KBM-7 (cell line): Measurements from ENCODE around the gene GOLGA6C.
"Not testable (repeated sequence)": the region's sequence is repeated elsewhere in the genome, so short reads cannot be mapped to it uniquely, and the experiment has no call there.

Experiments used
- DNase-seq: peaks from one replicate; pipeline ENCODE4 v3.0.0-alpha.2; 2015
- in situ Hi-C: fragments of 300-500 bp; cut with MboI; formaldehyde crosslinking; loops from 2 replicates; pipeline ENCODE4 v1.14.3; 2020; ENCODE audit warnings: low sequenced_read_pairs, low pct_unique_long_range_greater_than_20kb, mixed read lengths

The GOLGA6C gene

DNA sequence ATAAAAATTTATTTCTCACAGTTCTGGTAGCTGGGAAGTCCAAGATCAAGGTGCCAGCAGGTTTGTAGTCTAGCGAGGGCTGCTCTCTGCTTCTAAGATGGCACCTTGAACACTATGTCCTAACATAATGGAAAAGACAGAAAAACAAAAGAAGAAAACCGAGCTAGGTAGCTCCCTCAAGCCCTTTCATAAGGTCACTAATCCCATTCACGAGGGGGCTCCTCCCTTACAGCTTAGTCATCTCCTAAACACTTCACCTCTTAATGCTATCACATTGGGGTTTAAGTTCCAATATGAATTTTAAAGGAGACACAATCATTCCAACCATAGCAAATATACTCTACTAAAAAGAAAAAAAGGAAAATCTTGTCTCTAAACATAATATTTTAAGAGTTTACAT lies 48.1 kb downstream of the GOLGA6C start:
- in situ Hi-C loops, result loop anchor here (25.0 kb wide), 1 partner anchor 494 kb away; the partner anchor contains the start of gene LMAN1L
- DNase-seq, result no peak

- in situ Hi-C loops, result loop anchor here (25.0 kb wide), 1 partner anchor 496 kb away; the partner anchor contains the start of gene LMAN1L
- DNase-seq, result peak; percentile 84
Measured at GRCh38 chr15:75307778-75308390, 49.8 kb downstream of the GOLGA6C start.

DNA sequence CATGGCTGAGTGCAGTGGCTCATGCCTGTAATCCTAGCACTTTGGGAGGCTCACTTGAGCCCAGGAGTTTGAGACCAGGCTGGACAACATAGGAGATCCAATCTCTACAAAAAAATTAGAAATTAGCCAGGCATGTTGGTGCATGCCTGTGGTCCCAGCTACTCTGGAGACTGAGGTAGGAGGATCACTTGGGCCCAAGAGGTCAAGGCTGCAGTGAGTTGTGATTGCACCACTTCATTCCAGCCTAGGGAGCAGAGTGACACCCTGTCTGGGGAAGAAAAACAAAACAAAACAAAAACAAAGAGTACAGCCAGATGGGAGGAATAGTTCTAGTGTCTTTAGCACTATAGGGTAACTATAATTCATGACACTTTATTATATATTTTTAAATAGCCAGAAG lies 51.6 kb downstream of the GOLGA6C start:
- DNase-seq, result no peak
- in situ Hi-C loops, result loop anchor here (25.0 kb wide), 1 partner anchor 497 kb away; the partner anchor contains the start of gene LMAN1L

DNA sequence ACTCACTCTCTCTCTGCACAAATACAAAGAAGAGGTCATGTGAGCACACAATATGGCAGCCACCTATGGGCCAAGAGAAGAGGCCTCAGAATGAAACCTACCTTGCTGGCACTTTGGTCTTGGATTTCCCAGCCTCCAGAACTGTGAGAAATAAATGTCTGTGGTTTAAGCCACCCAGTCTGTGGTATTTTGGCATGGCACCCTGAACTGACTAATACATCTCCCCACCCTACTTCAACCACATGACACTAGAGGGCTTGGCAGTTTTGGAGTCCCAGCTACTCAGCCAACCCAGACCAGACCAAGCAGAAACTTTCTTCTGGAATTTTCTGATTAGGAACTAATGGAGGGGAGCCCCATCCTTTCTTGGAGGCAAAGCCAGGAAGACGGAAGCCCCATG lies 54.4 kb downstream of the GOLGA6C start:
- DNase-seq, result not testable (repeated sequence)
- in situ Hi-C loops, result loop anchor here (25.0 kb wide), 1 partner anchor 500 kb away; the partner anchor contains the start of gene LMAN1L

- no peak for DNase-seq
- in situ Hi-C loops, result loop anchor here (25.0 kb wide), 1 partner anchor 501 kb away; the partner anchor contains the start of gene LMAN1L
Measured at GRCh38 chr15:75313116-75313845, 55.1 kb downstream of the GOLGA6C start.

- in situ Hi-C loops, result loop anchor here (25.0 kb wide), 1 partner anchor 502 kb away; the partner anchor contains the start of gene LMAN1L
- DNase-seq, result no peak
Measured at GRCh38 chr15:75314552-75315290, 56.6 kb downstream of the GOLGA6C start.

DNA sequence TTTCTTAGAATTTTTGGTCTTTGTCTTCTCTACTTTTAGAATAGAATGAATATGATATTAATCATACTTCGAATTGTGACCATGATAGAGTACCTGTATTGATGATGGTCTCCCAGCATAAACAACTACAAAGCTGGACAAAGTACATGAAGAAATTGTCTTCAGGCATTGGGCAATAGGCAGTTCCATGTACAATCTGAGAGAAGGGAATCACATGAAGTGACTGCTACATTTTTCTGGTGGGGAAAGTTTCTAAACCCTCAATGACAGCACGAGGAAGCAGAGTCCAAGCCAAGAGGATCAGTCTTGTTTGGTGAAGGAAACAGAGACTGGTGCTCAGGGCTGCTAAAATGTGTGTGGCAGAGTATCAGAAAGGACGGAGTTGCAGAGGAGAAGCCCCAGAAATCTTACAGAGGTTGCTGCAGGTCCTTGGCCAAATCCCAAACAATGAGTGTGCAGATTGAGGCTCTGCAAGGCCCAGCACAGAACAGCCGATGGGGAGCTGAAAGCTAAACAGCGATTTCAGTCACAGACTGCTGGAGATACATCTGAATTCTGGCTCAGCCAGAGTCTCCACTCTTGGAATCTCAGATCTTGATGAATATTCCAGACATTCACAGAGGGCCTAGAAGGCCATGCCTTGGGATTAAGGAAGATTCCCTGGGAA lies 61.2 kb downstream of the GOLGA6C start:
- not testable (repeated sequence) for DNase-seq
- in situ Hi-C loops, result loop anchor here (25.0 kb wide), 1 partner anchor 507 kb away; the partner anchor contains the start of gene LMAN1L
